Endothelial cell (in vitro differentiated cells): ENCODE data around the gene TRPV4. TPM values are rescaled to one million over a fixed set of nuclear protein-coding genes. Genes with fewer than 3 reads are reported as not detected.

Experiments
- DNase-seq: peaks from one replicate; pipeline ENCODE4 v3.0.0; 2021; ENCODE audit warnings: low spot score
- H3K27ac Mint-ChIP-seq: one replicate; pipeline ENCODE4 v1.8.0; 2021; ENCODE audit warnings: mixed read lengths, inconsistent platforms; ENCODE audit not compliant: unreplicated experiment
- H3K27me3 Mint-ChIP-seq: one replicate; pipeline ENCODE4 v1.8.0; 2021; ENCODE audit warnings: mild to moderate bottlenecking, moderate library complexity, mixed read lengths, inconsistent platforms; ENCODE audit not compliant: unreplicated experiment
- H3K36me3 Mint-ChIP-seq: one replicate; pipeline ENCODE4 v1.8.0; 2021; ENCODE audit warnings: mild to moderate bottlenecking, low read depth, mixed read lengths, inconsistent platforms; ENCODE audit not compliant: unreplicated experiment
- H3K4me1 Mint-ChIP-seq: one replicate; pipeline ENCODE4 v1.8.0; 2021; ENCODE audit warnings: mild to moderate bottlenecking, mixed read lengths, inconsistent platforms; ENCODE audit not compliant: unreplicated experiment
- H3K4me3 Mint-ChIP-seq: one replicate; pipeline ENCODE4 v1.8.0; 2021; ENCODE audit warnings: mild to moderate bottlenecking, mixed read lengths, inconsistent platforms; ENCODE audit not compliant: unreplicated experiment
- H3K9me3 Mint-ChIP-seq: one replicate; pipeline ENCODE4 v1.8.0; 2021; ENCODE audit warnings: mixed read lengths, inconsistent platforms; ENCODE audit not compliant: unreplicated experiment
- CTCF ChIP-seq: fragments of 200-600 bp; sonication (generic); IDR thresholded peaks from one replicate; pipeline ENCODE4 v1.5.0; 2021; ENCODE audit warnings: antibody characterized with exemption; ENCODE audit not compliant: unreplicated experiment
- total RNA-seq: library from RNA; stranded (reverse); fragmentation: NEBNext Ultra II Directional; extraction: Animal tissue kit (Norgen Biotek cat#: 25700); gene quantifications from one replicate; pipeline ENCODE4 v1.2.1, GENCODE V29; 2021; ENCODE audit not compliant: unreplicated experiment

Gene TRPV4
- total RNA-seq, 1 donor from 2014 or later = 7.0 TPM

- Mint-ChIP-seq H3K4me3 (no peak overlapping the region), H3K9me3 (no peaks in the 10 kb centered on the region), H3K36me3 (no peaks in the 10 kb centered on the region), H3K27me3 (peaks cover 15% of the 10 kb centered on the region), H3K27ac (no peak overlapping the region), H3K4me1 (peaks cover 7% of the 10 kb centered on the region)
- TF ChIP-seq CTCF = no peak
- DNase-seq = no peak
Observed at GRCh38 chr12:109776624-109777023, 56.6 kb downstream of the TRPV4 start.

DNA sequence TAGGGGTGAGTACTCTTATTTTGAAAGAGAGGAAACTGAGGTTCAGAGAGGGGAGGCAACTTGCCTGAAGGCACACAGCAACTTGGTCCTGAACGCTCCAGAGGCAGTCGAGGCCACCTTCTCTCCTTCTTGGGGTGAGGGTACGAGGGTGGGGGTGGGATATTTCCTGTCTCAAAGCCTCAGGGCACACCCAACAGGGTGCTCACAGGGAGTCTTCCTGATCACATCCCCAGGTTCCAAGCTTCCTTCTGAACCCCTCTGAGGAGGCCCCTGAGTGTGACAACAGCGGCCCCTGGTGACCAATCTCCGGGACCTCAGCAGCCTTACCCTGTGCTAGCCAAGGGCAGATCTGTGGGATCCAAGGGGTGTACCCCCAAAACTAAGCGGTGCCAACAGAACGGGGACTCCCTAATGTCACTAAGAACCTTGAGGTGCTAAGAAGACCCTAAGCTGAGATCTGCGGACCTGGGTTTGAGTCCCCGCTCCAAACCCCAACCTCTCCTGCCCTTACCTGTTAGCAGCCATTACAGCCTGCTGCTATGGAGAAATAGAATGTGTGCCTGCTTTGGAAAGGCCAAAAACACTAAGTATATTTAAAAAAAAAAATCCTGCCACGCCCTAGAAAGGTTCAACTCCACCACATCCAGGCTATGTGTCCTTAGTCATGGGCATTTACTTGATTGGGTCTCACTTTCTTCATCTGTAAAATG, 57.9 kb downstream of the TRPV4 start:
- Mint-ChIP-seq H3K9me3 (no peaks in the 10 kb centered on the region), H3K27ac (no peak overlapping the region), H3K36me3 (no peaks in the 10 kb centered on the region), H3K4me3 (no peak overlapping the region), H3K27me3 (peaks cover 13% of the 10 kb centered on the region), H3K4me1 (peaks cover 16% of the 10 kb centered on the region)
- peak; percentile 71 for TF ChIP-seq CTCF
- DNase-seq = peak; percentile 82

DNA sequence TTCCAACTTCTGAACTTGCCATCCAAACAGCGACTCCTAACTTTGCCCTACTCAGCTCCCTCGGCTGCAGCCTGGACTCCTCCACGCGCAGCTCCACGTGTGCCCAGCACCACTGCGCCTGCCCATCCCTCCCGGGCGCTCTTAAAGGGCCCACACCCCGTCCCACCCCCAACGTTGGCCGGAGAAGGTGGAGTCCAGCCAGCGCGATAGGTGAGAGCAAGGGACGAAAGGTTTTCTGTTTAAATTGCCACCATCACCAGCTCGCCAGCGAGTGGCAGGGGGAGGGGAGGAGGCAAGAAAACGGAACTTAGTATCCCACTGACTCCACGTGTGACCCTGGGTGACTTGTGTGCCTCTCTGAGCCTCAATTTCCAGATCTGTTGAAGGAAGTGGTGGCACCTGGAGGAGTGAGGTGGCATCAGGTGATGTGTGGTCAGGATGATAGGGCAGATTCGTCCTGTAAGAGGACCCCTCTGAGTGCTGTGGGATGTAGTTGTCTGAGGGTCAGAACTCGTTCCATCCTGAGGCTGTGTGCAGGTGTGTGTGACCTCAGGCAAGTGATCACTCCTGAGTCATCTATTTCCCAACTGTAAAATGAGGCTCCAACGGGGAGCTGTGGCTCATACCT, 59.7 kb downstream of the TRPV4 start:
- no peak for DNase-seq
- Mint-ChIP-seq H3K36me3 (no peaks in the 10 kb centered on the region), H3K4me1 (peaks cover 19% of the 10 kb centered on the region), H3K4me3 (no peak overlapping the region), H3K27ac (no peak overlapping the region), H3K27me3 (peaks cover 11% of the 10 kb centered on the region), H3K9me3 (no peaks in the 10 kb centered on the region)
- no peak for TF ChIP-seq CTCF

- TF ChIP-seq CTCF = no peak
- no peak for DNase-seq
- no peak overlapping the region for H3K4me3 Mint-ChIP-seq
- H3K36me3 Mint-ChIP-seq = no peaks in the 10 kb centered on the region
- no peaks in the 10 kb centered on the region for H3K9me3 Mint-ChIP-seq
- H3K4me1 Mint-ChIP-seq = peaks cover 19% of the 10 kb centered on the region
- H3K27ac Mint-ChIP-seq = no peak overlapping the region
- H3K27me3 Mint-ChIP-seq = peaks cover 11% of the 10 kb centered on the region
Observed at GRCh38 chr12:109772622-109773321, 60.4 kb downstream of the TRPV4 start.
